GM13977 (cell line): ENCODE data around the gene FCHSD2.

Experiments used
- DNase-seq: peaks from one replicate; pipeline ENCODE4 v3.0.0; 2012; ENCODE audit warnings: low spot score
- in situ Hi-C: fragments of 300-500 bp; cut with MboI; formaldehyde crosslinking; loops from one replicate; pipeline ENCODE4 v1.12.0; 2022; ENCODE audit warnings: low sequenced_read_pairs, low pct_unique_long_range_greater_than_20kb, mixed read lengths, inconsistent platforms; ENCODE audit not compliant: unreplicated experiment
- TF ChIP-seq, protein P1 (sequence below): IDR thresholded peaks from 2 replicates; pipeline ENCODE4 v1.5.1; 2012; ENCODE audit warnings: mild to moderate bottlenecking, control low read depth; ENCODE audit not compliant: insufficient read depth; ENCODE audit errors: extremely low read depth, missing control alignments

FCHSD2 gene

DNA sequence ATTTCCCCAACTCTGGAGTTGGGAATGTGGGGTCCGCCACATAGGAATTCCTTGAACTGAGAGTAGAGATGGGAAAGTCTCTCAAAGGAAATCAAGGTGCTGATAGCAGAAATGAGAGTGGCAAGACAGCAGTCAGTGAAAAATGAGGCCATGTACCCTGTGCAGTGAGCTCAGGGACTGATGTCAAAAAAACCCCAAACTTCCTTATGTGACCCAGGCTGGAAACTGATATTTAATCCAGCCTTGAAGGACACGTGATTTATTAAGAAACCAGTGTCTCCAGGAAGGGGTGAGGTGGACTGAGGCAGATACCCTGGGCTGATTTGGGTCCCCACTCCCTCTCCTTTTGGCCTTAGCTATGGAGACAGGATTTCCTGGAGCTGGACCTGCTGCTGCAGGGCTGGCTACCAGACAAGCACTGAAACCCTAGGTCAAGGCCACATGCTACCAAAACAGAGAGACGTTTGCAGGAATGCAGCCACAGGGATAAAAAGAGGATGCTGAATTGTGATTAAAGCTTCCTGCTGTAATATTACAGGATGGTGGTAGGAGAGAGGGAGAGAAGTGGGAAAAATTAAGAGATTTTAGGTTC is 25.3 kb upstream of the FCHSD2 start:
- no peak for DNase-seq
- TF ChIP-seq, protein P1, sequence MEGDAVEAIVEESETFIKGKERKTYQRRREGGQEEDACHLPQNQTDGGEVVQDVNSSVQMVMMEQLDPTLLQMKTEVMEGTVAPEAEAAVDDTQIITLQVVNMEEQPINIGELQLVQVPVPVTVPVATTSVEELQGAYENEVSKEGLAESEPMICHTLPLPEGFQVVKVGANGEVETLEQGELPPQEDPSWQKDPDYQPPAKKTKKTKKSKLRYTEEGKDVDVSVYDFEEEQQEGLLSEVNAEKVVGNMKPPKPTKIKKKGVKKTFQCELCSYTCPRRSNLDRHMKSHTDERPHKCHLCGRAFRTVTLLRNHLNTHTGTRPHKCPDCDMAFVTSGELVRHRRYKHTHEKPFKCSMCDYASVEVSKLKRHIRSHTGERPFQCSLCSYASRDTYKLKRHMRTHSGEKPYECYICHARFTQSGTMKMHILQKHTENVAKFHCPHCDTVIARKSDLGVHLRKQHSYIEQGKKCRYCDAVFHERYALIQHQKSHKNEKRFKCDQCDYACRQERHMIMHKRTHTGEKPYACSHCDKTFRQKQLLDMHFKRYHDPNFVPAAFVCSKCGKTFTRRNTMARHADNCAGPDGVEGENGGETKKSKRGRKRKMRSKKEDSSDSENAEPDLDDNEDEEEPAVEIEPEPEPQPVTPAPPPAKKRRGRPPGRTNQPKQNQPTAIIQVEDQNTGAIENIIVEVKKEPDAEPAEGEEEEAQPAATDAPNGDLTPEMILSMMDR: no peak
- in situ Hi-C loops: no loop called here

DNA sequence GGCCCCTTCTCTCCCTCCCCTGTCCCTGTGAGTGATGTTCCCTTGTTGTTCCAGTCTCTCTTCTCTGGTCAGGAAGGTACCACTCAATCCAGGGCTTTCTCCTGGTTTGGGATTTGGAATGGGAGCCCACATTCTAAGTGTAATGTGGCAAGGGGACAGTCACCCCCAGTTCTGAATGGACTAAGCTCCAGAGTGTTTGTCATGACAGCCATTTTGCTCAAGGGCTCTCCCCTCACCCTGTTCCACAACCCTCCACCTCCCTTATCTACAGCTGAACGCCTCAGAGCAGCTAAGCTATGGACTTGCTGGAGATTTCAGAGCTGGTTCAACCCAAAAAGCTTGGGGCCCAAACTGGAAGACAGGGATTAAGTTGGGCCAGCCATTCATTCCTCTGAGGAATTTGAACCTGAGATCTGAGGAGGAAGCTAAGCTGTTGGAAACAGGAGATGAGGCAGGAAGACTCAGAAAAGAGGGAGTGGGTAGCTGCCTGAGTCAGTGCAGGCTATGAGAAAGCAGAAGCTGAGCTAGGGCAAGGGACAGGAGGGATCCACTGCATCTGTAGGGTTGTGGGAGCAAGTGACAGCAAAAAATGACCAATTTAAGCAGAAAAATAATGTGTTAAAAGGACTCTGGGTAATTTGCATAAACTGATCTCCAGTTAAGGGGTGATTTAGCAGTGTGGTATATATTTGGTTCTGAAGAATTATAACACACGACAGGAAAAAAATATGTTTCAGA is 22.9 kb upstream of the FCHSD2 start:
- TF ChIP-seq, protein P1: no peak
- DNase-seq: no peak
- in situ Hi-C loops: no loop called here

DNA sequence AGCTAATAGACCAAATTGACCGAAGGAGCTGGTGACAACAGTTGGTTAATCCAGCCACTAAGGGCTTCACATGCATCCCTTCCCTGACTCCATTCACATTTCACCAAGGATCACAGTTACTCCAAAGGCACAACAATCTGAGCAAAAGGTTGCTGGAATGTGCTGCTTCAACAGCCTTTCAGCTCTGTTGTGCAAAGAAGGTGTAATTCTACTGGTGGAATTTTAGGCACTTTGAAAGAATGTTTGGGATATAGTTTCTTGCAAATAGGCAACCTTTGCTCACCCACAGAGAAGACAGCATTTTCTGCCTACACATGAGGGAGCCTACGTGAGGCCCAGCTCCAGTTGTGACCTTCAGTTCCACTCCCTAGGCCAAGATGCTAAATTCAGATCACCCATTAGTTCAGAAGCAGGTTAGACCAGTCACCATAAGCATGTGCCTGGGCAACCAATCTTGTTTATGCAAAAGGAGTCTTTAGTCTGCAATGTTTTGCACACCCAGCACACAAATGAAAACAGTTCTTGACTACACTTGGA is 21.6 kb upstream of the FCHSD2 start:
- no peak for DNase-seq
- in situ Hi-C loops: no loop called here
- TF ChIP-seq, protein P1: no peak

DNA sequence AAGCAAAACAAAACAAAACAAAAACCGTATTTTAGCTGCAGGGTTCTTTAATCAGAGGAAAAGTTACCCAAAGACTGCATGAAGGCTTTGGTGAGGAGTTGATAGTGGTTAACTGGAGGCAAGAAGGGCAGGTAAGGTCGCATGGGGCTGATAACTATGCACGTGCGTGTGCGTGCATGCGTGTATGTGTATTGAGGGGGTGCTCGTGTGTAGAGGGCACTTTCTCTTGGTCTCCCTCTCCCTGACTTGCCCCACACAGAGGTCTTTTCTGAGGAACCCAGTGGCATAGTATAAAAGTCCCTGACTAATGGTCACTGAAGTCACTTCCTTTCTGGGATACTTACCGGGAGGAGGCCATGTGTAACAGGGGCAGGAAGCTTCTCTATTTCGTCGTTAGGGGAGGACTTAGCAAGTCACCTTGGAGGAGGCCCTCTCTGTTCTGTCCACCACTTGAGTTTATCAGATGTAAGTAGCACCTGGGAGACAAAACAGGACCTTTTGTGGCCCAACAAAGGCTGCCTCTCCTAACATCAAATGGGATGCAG is 20.1 kb upstream of the FCHSD2 start:
- in situ Hi-C loops: no loop called here
- no peak for DNase-seq
- TF ChIP-seq, protein P1: no peak

DNA sequence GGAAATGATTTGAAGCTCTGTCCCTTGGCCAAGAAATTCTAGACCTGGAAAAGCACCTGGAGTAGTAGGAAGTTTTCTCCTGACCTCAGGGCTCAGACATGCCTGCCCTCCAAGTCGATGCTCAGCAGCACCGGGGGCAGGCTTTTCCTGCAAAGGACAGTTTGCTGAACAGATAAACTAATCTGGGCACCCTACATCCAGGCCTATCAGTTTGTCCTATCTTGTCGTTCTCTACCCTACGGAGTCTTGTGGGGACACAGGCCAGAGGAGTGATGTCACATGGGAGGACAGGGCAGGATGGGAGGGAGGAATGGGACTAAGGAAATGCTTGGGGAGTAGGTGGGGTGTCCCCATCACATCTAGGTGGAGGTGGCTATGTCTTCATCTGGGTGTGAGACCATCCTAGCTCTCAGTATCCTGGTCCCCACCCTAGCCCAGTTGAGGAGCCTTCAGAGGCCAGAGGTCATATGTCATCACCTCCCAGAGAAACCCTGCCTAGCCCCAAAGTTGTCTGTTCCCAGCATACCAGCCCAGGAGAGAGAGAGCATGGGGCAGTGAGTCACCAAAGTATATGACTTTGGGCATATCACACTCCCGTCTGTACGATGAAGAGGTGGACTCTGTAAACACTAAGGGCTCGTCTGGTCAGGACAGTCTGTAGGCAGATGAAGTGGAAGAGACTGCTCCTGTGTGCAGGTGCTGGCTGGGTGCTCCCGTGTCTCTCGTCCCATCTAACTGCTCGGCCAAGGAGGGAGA is 18.1 kb upstream of the FCHSD2 start:
- no peak for DNase-seq
- in situ Hi-C loops: no loop called here
- TF ChIP-seq, protein P1: no peak

DNA sequence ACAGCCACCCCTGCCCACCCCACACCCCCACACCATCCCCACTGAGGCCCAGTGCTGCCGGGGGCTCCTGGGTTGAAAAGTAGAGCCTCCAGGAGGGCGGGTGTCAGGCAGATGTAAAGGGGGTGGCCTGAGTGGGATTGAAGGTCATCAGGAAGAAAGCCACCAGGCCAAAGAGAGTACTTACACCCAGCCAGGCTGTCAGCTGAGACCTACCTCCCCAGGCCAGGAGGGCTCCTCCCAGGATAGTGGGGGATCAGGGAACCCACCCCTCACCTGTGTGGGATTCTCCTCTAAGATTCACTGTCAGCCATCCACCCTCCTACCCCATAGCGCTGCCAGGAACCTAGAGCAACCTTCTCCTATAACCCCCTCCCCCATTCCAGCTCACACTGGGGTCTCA is 17.2 kb upstream of the FCHSD2 start:
- DNase-seq: no peak
- TF ChIP-seq, protein P1: no peak
- in situ Hi-C loops: no loop called here
